ES-I3 (cell line): ENCODE data around the gene CLDN17.

Source experiments
- H3K36me3 ChIP-seq: 2 replicates; pipeline ENCODE4 v1.6.1; 2013; ENCODE audit warnings: mild to moderate bottlenecking, low read length, control low read depth, moderate library complexity; ENCODE audit not compliant: insufficient read depth
- H3K4me1 ChIP-seq: 2 replicates; pipeline ENCODE4 v1.6.1; 2013; ENCODE audit warnings: mild to moderate bottlenecking, control low read depth, low read length; ENCODE audit not compliant: insufficient read depth
- H3K9ac ChIP-seq: 2 replicates; pipeline ENCODE4 v1.6.1; 2013; ENCODE audit warnings: low read depth, mild to moderate bottlenecking, low read length, moderate library complexity
- H3K9me3 ChIP-seq: 2 replicates; pipeline ENCODE4 v1.6.1; 2013; ENCODE audit warnings: mild to moderate bottlenecking, low read length, moderate library complexity; ENCODE audit not compliant: control insufficient read depth, insufficient read depth

CLDN17 gene

DNA sequence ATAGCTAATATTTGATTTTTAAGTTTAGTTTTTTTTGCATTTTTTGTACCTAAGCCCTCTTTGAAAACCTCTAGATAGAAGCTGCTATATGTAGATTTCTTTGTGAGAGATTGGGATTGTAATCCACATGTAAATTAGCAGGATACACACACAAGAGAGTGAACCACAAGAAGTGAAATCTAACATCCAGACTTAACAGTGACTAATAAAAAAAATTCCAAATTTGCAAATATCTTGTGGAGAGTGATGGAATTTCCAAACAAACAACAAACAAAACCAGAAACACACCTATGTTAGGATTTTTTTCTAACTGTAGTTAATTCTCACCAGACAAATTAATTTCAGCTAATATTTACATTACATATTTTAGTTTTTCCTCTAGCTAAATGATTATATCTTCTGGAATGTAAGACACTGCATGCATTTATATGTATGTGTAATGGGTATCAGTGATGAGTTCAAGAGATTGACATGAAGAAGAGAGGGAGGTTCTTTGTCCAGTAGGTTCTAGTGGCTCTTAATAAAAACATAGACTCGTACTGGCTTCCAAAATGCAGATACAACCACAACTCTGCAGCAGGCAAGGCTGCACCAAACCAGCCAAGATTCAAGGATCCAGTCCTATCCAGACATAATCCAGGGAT is 12.8 kb downstream of the CLDN17 start:
- Histone ChIP-seq H3K9me3 (no peaks in the 10 kb centered on the region), H3K36me3 (no peaks in the 10 kb centered on the region), H3K9ac (no peak overlapping the region), H3K4me1 (no peaks in the 10 kb centered on the region)

- H3K36me3 ChIP-seq: no peaks in the 10 kb centered on the region
These were observed 13.8 kb downstream of the CLDN17 start for GRCh38 chr21:30152792-30153191.

DNA sequence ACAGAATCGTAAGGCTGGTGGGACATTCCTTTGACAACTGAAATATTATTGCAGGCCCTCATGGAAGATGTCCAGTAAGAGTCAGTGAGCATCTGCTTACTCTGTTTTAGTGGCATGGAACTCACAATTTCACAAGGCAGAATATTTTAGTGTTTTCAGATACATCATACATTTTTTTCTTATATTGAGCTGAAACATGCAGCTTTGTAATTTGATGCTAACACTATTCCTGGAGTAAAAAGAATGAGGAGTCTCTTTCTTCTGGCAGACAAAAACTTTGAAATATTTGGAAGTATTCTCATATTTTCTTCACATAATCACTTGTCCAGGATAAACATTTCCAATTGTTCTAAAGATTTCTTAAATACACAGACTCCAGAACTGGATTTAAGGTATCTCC is 17.7 kb downstream of the CLDN17 start:
- no peaks in the 10 kb centered on the region for H3K9me3 ChIP-seq
- H3K36me3 ChIP-seq: no peaks in the 10 kb centered on the region
- H3K4me1 ChIP-seq: no peaks in the 10 kb centered on the region
- no peak overlapping the region for H3K9ac ChIP-seq

More at GRCh38 chr21:30152792-30153191, 13.8 kb downstream of the CLDN17 start:
- H3K9ac ChIP-seq: no peak overlapping the region
- no peaks in the 10 kb centered on the region for H3K9me3 ChIP-seq
- H3K4me1 ChIP-seq: no peaks in the 10 kb centered on the region

GRCh38 chr21:30146558-30147282 is 19.9 kb downstream of the CLDN17 start:
- Histone ChIP-seq H3K36me3 (no peaks in the 10 kb centered on the region), H3K9me3 (no peaks in the 10 kb centered on the region), H3K4me1 (no peaks in the 10 kb centered on the region), H3K9ac (no peak overlapping the region)

DNA sequence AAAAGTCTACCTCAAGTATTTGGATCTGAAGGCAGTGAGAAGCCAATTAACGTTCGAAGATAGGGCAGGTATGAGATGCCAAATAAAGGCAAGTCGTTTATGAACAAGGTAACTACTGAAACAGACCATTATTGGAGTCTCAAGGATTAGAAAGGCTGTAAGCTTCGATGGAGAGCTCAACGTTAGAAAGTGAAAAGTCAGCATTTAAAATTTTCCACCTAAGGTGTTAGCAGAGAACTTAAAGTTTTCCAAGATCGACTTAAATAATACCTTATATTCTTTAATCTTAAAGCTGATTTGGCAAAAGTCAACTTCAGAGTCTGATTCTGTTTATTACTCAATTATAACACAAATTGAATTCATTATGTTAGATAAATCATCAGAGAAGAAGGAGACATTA is 28.1 kb downstream of the CLDN17 start:
- Histone ChIP-seq H3K9ac (no peak overlapping the region), H3K9me3 (no peaks in the 10 kb centered on the region), H3K4me1 (no peaks in the 10 kb centered on the region; the same call in 1 of the 2 replicates)

GRCh38 chr21:30129246-30129645 is 37.4 kb downstream of the CLDN17 start:
- Histone ChIP-seq H3K9me3 (no peaks in the 10 kb centered on the region; the same call in 1 of the 2 replicates), H3K36me3 (no peaks in the 10 kb centered on the region), H3K4me1 (no peaks in the 10 kb centered on the region), H3K9ac (no peak overlapping the region)

More for the DNA sequence above, 28.1 kb downstream of the CLDN17 start:
- no peaks in the 10 kb centered on the region for H3K36me3 ChIP-seq

GRCh38 chr21:30126576-30126975 is 40.0 kb downstream of the CLDN17 start:
- no peaks in the 10 kb centered on the region for H3K4me1 ChIP-seq
- H3K9me3 ChIP-seq: no peaks in the 10 kb centered on the region; the same call in 1 of the 2 replicates
- no peak overlapping the region for H3K9ac ChIP-seq
- H3K36me3 ChIP-seq: no peaks in the 10 kb centered on the region

- no peaks in the 10 kb centered on the region for H3K4me1 ChIP-seq
- H3K9me3 ChIP-seq: no peaks in the 10 kb centered on the region
- H3K36me3 ChIP-seq: no peaks in the 10 kb centered on the region
- H3K9ac ChIP-seq: no peak overlapping the region
These were observed 49.0 kb downstream of the CLDN17 start for GRCh38 chr21:30117631-30118030.

- H3K9me3 ChIP-seq: no peaks in the 10 kb centered on the region
These were observed 50.1 kb downstream of the CLDN17 start for GRCh38 chr21:30116479-30116878.

More at GRCh38 chr21:30116479-30116878, 50.1 kb downstream of the CLDN17 start:
- H3K9ac ChIP-seq: no peak overlapping the region
- H3K4me1 ChIP-seq: no peaks in the 10 kb centered on the region
- no peaks in the 10 kb centered on the region for H3K36me3 ChIP-seq
